Stimulated activated naive CD8-positive, alpha-beta T cell treated with anti-CD3 and anti-CD28 coated beads, Interleukin-15, Interleukin-2, amounts not matched to agents 100 U/mL and 50 U/mL, for 24 hours (primary cell): ENCODE results near the gene ZNF511.
"Not testable (repeated sequence)": the region's sequence is repeated elsewhere in the genome, so short reads cannot be mapped to it uniquely, and the experiment has no call there.

Source experiments
- ATAC-seq: fragments of 150-1000 bp; cut with Tn5 transposase; one replicate; pipeline ENCODE4 v1.10.0; 2021
- DNase-seq: peaks from one replicate; pipeline ENCODE4 v3.0.0; 2021

The ZNF511 gene

DNA sequence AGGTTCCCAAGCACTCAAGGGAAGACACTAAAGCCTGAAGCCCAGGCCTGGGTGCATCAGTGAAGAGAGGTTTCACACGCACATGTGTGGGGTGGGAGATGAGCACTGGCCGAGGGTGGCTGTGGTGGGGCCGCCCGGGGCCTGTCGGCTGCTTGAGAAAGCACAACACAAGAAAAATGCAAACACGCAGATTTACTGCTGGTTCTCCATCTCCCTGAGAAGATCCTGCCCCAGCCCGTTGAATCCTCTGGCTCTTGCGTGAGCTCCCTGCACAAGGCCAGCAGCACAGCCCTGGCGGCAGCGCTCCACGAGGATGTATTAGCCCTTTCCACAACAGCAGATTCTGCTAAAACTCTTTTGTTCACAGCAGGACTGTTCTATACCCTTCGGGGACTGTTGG is 6.2 kb downstream of the ZNF511 start:
- DNase-seq (no peak), ATAC-seq (no peak)

DNA sequence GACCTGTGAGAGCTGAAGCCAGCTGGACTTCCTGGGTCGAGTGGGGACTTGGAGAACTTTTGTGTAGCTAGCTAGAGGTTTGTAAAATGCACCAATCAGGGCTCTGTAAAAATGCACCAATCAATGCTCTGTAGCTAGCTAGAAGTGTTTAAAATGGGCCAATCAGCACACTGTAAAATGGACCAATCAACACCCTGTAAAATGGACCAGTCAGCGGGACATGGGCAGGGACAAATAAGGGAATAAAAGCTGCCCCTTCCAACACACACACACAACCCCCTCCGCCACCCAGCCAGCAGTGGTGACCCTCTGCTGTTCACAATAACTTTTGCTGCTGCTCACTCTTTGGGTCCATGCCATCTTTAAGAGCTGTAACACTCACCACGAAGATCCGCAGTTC is 7.1 kb downstream of the ZNF511 start:
- DNase-seq = no peak
- ATAC-seq = no peak

GRCh38 chr10:133316266-133316665 is 7.6 kb downstream of the ZNF511 start:
- no peak for ATAC-seq
- no peak for DNase-seq

GRCh38 chr10:133316732-133317131 is 8.0 kb downstream of the ZNF511 start:
- ATAC-seq = no peak
- no peak for DNase-seq

DNA sequence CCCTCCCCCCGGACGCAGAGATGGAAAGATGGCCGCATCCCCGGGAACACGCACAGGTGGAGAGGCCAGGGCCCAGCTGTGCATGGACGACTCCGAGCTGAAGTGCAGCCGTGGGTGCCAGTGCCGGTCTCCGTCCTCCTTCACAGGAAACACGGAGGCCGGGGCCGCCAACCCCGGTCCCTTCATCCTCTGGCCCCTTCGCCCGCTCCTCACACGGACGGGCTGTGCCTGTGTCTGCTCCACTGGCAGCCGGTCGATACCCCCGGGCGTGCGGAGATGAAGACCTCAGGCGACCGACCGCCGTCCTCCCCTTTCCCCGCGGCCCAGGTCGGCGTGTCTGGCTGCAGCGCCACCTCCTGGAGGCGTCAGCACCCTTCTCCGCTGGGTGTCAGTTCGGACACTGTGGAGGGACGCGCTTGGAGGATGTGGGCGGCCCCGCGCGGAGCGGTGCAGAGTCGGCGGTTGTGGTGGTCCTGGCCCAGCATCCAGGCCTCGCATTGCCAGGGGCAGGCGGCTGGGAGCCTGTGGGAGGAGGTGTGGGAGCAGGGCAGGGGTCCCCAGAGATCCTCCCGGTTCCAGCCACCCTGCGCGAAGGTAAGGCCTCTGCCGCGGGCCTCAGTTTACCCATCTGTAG is 9.9 kb downstream of the ZNF511 start:
- ATAC-seq (peak; percentile 91), DNase-seq (peak; percentile 78)

- ATAC-seq, DNase-seq: not testable (repeated sequence)
Observed at GRCh38 chr10:133320852-133321422, 12.2 kb downstream of the ZNF511 start.

- ATAC-seq, DNase-seq: not testable (repeated sequence)
Observed at GRCh38 chr10:133322064-133322709, 13.5 kb downstream of the ZNF511 start.

DNA sequence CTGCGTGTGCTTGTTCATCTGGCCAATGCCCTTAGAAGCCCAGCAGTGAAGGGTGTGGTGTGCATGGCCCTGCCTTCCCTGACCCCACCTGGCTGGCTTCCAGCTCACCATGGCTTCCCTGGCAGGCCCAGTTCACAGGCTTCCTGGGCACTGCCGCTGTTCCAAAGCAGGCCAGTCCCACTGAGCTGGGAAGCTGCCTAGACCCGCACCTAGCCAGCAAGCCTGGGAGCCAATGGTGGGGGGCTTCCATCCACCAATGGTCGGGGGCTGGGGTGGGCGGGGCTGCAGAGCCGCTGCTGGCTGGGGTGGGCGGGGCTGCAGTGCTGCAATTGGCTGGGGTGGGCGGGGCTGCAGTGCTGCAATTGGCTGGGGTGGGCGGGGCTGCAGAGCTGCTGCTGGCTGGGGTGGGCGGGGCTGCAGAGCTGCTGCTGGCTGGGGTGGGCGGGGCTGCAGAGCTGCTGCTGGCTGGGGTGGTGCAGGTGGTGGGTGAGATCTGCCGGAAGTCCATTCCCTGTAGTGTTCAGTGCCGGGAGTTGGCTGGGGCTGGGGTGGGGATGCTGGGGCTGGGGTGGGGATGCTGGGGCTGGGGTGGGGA is 15.6 kb downstream of the ZNF511 start:
- peak; percentile 66 for ATAC-seq
- peak; percentile 72 for DNase-seq

GRCh38 chr10:133324857-133325260 is 16.1 kb downstream of the ZNF511 start:
- no peak for ATAC-seq

DNA sequence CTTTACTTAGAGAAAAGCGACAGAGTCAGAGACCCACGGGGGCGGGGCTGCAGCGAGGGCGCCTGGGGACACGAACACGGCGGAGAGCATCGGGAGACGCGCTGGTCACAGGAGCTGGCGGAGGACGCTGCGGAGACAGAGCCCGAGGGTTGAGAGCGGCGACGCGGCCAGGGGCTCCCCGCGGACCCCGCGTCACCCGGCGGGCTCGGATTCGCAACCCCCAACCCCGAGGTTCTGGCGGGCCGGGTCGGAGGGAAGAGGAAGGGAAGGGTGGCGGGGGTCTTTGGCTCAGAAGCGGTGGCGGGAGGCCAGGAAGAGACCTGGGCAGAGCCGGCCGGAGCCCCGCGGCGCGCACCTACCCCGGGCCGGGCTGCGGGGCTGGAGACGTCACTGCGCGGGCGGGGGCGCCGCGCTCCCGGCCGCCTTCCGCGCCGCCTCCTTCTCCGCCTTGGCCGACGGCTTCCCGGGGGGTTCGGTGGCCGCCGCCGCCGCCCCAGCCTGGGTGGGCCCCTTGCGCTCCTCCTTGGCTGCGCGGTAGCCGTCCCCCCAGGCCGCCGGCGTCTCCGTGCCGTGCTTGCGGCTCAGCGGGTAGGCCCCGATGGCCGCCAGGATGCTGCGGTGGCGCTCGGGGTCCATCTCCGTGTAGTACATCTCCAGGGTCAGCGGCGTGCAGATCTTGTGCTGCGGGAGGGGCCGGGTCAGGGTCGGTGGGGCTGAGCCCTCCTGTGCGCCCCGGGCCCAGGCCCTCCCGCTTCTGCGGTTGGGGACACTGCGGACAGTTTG is 16.9 kb downstream of the ZNF511 start:
- DNase-seq = no peak
- ATAC-seq = no peak

More at GRCh38 chr10:133324857-133325260, 16.1 kb downstream of the ZNF511 start:
- no peak for DNase-seq

- ATAC-seq = no peak
- no peak for DNase-seq
Observed at GRCh38 chr10:133326223-133326551, 17.5 kb downstream of the ZNF511 start.

DNA sequence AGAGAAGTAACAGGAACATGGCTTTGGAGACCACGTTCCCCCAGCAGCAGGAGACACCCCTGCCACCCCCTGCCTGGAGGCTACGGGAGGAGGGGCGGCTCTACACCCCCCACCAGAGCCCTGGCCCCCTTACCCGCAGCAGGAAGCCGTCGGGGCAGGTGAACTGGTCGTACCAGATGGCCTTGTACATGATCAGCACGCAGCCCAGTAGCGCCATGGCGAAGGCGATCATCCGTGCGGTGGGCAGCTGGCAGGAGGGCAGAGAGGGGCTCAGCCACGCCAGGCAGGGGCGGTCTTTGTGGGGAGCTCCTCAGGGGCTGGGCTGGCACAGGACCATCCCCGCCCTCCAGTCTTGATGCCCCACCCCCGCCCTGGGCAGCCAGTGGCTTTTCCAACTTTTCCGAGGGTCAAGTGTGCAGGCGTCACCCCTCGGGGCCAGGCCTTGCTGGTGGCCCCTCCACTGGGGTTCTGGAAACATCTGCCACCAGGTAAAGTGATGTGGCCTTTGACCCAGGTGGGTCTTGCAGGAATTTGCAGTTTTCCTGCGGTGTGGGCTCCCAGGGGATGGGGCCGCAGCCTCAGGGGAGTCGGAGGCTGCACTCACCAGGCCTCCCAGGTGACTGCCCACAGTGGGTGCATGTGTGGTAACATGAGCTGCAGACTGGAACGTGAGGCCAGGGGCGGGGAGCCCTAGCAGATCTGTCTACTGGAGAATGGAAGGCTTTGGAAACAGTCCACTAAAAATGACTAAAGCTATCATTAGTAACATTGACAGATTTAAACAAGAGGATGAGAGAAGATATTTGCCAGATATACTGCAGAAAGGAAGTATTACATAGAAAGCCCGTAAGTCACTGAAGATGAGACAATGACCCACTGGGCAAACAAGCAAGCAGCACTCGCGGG is 18.3 kb downstream of the ZNF511 start:
- DNase-seq (no peak), ATAC-seq (no peak)

DNA sequence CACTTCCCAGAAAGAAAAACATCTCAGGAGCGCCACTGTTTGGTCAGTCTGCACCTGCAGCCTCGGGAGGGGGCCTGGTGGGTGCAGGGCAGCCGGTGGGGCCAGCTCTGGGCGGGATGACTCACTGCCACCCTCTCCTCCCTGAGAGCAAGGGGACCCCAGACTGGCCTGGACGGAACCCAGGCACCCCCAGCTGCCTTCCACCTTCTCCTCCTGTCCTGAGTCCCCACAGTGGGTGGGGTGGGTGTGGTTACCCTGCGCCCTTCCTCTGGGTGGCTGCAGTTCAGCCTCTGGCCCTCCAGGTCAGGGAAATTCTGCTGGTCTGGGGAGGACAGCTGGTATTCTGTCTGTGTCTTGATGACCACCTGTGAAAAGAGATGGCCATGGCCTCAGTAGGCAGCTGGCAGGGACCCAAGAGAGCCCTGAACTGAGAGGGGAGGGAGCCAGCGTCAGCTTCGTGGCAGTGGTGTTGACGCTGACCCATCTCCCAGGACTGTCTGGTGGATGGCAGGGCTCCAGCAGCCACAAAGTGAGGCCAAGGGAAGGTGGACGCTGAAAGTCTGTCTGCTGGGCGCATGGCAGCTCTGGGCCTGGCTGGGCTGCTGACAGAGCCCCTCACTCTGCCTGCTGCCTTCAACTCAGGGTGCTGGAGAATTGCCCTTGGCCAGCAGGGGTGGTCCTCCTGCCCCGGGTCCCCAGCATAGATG is 19.1 kb downstream of the ZNF511 start:
- DNase-seq (no peak), ATAC-seq (no peak)

DNA sequence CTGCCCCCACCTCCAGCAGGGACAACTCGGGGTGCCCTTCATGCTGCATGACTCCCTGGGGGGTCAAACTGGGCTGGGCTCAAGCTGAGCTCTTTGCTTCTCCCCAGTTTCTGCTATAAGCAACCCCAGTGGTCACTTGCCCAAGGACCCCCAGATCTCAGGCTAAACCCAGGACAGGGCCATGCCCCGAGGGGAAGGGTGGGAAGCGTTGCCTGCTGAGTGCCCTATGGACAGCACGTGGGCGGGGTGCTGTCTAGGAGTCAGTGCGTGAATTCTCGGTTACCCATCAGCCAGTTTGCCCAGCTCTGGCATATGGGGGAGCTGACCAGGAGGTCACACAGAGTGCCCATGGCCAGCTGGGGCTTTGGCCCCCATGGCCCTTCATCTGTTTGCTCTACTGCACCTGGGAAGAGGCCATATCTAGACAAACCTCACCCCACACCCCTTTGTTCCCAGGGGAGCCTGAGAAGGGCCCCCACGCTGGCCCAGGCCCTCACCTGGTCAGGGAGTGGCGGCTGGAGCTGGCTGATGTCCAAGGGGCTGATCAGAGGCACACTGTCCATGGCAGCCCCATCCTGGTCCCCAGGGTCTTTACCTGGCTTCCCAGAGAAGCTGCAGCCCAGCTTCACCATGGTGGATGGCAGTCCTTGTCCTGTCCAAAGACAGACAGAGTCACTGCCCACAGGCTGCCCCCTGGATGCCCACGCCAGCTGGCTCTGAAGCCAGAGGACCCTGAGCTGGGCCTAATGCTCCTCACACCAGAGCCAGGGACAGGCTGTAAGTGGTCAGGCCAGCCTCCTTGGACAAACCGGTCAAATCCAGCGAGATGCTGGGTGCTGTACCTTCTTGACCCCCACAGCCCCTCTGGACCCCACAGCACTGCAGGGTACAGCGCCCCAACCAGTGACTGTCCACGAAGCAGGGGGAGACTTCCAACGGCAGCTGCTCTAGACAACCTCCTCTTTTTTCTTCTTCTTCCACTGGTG is 19.9 kb downstream of the ZNF511 start:
- DNase-seq (no peak), ATAC-seq (no peak)

DNA sequence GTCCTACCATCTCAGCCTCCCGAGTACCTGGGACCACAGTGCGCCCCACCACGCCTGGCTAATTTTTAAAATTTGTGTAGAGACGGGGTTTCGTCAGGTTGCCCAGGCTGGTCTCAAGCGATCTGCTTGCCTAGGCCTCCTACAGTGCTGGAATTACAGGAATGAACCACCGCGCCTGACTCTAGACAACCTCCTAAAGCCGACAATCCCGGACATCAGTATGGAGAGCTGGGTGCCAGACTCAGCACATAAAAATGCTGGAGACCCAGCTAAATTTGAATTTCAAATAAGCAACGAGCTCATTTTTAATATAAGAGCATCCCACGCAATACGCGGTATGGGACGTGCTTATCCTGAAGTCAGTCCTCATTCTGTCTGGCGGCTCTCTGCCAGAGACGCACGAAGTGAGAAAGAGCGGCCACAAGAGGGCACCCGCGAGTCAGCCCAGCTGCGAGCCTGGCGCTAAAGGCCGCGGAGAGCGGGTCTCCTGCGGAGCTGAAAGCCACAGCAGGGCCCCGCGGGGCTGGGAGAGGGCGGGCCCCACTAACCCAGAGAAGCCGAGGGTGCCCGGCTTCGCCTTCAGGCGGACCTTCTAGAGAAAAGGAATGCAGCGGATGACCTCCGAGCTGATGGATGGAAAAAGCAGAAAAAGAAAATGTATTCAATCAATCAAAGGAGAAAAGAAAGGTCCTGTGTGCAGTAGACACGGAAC is 20.9 kb downstream of the ZNF511 start:
- peak; percentile 97 for ATAC-seq

DNA sequence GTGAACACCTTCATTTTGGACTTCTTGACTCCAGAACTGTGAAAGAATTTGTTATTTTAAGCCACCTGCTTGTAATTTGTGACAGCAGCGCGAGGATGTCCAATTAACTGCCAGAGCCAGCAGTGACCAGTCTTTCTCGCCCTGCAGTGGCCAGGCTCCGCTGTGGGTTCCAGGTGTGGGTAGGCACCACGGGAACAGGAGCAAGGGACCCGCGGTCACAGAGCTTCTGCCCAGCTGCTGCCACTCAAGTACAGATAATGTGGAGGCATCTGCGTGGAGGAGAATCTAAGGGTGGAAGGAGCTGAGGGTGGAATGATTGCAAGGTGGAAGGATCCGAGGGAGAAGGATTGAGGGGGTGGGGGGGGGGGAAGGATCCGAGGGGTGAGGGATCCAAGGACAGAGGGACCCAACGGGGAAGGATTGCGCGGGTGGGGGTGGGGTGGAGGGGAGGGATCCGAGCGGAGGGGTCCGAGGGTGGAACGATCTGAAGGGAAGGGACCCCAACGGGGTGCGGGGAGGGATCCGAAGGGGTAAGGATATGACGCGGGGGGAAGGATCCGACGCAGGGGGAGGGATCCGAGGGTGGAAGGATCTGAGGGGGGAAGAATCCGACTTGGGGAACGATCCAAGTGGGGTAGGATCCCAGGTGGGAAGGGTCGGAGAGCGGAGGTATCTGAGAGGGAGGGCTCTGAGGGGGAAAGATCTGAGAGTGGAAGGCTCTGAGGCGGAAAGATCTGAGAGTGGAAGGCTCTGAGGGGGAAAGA is 24.4 kb downstream of the ZNF511 start:
- DNase-seq = no peak
- ATAC-seq = no peak

More for the DNA sequence above, 20.9 kb downstream of the ZNF511 start:
- DNase-seq = peak; percentile 91

DNA sequence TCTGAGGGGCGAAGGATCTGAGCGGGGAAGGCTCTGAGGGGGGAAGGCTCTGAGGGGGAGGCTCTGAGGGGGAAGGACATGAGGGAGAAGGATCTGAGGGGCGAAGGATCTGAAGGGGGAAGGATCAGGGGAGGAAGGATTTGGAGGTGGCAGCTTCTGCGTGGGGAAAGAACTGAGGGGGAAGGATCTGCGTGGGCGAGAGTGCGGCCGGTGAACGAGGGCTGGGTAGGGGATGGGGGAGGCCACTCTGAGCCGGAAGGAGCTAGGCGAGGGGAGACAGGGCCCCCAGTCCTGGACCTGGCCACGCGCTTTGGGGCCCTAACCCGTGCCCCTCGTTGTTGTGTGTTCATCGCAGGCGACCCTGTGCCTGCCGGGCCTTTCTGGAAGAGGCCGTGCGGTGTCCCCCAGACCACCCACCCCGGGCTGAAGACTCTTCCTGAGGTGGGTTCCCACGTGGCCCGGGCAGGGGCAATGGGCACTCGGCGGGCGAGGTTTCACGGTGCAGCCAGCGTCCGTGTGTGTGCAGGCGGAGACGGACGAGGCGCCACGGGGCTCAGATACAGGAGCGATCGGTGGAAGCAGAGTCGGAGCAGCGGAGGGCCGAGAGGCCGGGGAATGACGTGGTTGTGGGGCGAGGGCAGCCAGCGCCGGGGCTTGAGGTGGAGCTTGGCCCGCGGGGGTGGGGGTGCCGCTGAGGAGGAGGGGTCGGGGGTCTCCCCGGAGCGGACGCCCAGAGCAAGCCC is 26.0 kb downstream of the ZNF511 start:
- ATAC-seq (no peak), DNase-seq (no peak)
